SU-DHL-6 (cell line): Measurements from ENCODE around the gene DPH1.
A peak's percentile ranks its signal among the peaks of the same experiment; 100 is the strongest.

Source experiments
- H2AFZ ChIP-seq: fragments of 200-600 bp; sonication (generic); 2 replicates; pipeline ENCODE4 v1.6.1; 2014; ENCODE audit warnings: low read depth, mild to moderate bottlenecking, moderate library complexity, mixed read lengths, antibody characterized with exemption, low read length; ENCODE audit not compliant: severe bottlenecking
- H3F3A ChIP-seq: fragments of 200-600 bp; shearing (Covaris generic); 2 replicates; pipeline ENCODE4 v1.6.0; 2016; ENCODE audit warnings: antibody characterized with exemption, mild to moderate bottlenecking; ENCODE audit not compliant: insufficient read depth
- H3K27ac ChIP-seq: fragments of 200-600 bp; sonication (generic); 2 replicates; pipeline ENCODE4 v1.5.1; 2016; ENCODE audit warnings: low read depth, mild to moderate bottlenecking, low read length, moderate library complexity, mixed read lengths
- H3K27me3 ChIP-seq: fragments of 200-600 bp; sonication (generic), shearing (Covaris generic); 2 replicates; pipeline ENCODE4 v1.6.0; 2014; ENCODE audit warnings: mild to moderate bottlenecking, low read length
- H3K36me3 ChIP-seq: fragments of 200-600 bp; sonication (generic); 2 replicates; pipeline ENCODE4 v1.6.1; 2014; ENCODE audit warnings: mild to moderate bottlenecking, low read length, mixed read lengths
- H3K4me2 ChIP-seq: fragments of 300-600, 200-600 bp; shearing (Covaris generic), sonication (generic); 2 replicates; pipeline ENCODE4 v1.6.0; 2014; ENCODE audit warnings: low read length, low read depth, mild to moderate bottlenecking; ENCODE audit not compliant: poor library complexity, severe bottlenecking
- H3K4me3 ChIP-seq: fragments of 200-600 bp; sonication (generic); 2 replicates; pipeline ENCODE4 v1.5.1; 2014; ENCODE audit warnings: antibody characterized with exemption, low read length, mild to moderate bottlenecking, mixed read lengths; ENCODE audit not compliant: insufficient read depth, poor library complexity, severe bottlenecking
- H3K79me2 ChIP-seq: fragments of 200-600 bp; sonication (generic); 2 replicates; pipeline ENCODE4 v1.6.1; 2014; ENCODE audit warnings: mild to moderate bottlenecking, low read length, moderate library complexity; ENCODE audit not compliant: insufficient read depth
- H3K9ac ChIP-seq: fragments of 200-600 bp; sonication (generic); 2 replicates; pipeline ENCODE4 v1.7.0; 2014; ENCODE audit warnings: mild to moderate bottlenecking, low read length
- H3K9me2 ChIP-seq: fragments of 200-600 bp; sonication (generic); replicated peaks from 2 replicates; pipeline ENCODE4 v1.6.1; 2014; ENCODE audit warnings: low read length; ENCODE audit not compliant: insufficient read depth
- H3K9me3 ChIP-seq: fragments of 200-600 bp; sonication (generic); 2 replicates; pipeline ENCODE4 v1.6.1; 2014; ENCODE audit warnings: low read length, mixed read lengths; ENCODE audit not compliant: insufficient read depth
- H4K20me1 ChIP-seq: fragments of 200-600 bp; sonication (generic); 2 replicates; pipeline ENCODE4 v1.6.1; 2014; ENCODE audit warnings: low read depth, mild to moderate bottlenecking, antibody characterized with exemption, low read length, moderate library complexity, mixed read lengths
- EZH2phosphoT487 ChIP-seq: fragments of 200-600 bp; sonication (generic), shearing (Covaris generic); conservative IDR thresholded peaks from 2 replicates; pipeline ENCODE4 v1.6.1; 2018; ENCODE audit warnings: mild to moderate bottlenecking, antibody characterized with exemption, low read length, moderate library complexity, mixed read lengths
- TF ChIP-seq, protein P1 (sequence below): fragments of 200-600 bp; sonication (generic); IDR thresholded peaks from one replicate; pipeline ENCODE4 v1.5.1; 2017; ENCODE audit warnings: antibody characterized with exemption, mild to moderate bottlenecking, low read length, moderate library complexity; ENCODE audit not compliant: insufficient read depth, poor library complexity, severe bottlenecking

The DPH1 gene

DNA sequence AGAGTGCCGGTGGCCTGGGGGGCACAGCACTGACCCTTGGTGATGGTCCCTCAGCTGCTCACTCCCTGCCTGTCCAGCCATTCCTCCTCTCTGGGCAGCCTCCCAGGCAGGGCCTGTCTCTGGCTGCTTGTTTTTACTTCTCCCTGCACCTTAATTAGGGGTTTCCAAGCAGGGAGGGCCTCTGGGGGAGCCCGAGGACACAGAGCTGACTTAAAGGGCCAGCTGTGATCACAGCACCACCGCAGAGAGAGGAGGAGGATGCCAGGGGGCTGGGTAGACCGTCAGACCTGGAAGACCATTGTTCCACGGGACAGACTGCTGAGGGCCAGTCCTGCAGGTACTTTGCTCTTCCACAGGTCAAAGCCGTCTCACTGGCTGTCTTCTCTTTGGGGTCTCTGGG lies 1.2 kb upstream of the DPH1 start:
- TF ChIP-seq, protein P1, sequence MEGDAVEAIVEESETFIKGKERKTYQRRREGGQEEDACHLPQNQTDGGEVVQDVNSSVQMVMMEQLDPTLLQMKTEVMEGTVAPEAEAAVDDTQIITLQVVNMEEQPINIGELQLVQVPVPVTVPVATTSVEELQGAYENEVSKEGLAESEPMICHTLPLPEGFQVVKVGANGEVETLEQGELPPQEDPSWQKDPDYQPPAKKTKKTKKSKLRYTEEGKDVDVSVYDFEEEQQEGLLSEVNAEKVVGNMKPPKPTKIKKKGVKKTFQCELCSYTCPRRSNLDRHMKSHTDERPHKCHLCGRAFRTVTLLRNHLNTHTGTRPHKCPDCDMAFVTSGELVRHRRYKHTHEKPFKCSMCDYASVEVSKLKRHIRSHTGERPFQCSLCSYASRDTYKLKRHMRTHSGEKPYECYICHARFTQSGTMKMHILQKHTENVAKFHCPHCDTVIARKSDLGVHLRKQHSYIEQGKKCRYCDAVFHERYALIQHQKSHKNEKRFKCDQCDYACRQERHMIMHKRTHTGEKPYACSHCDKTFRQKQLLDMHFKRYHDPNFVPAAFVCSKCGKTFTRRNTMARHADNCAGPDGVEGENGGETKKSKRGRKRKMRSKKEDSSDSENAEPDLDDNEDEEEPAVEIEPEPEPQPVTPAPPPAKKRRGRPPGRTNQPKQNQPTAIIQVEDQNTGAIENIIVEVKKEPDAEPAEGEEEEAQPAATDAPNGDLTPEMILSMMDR, result no peak
- H3K4me2 ChIP-seq, result no peak overlapping the region
- H3F3A ChIP-seq, result no peaks in the 10 kb centered on the region
- no peaks in the 10 kb centered on the region for H3K9me2 ChIP-seq
- H2AFZ ChIP-seq, result no peak overlapping the region
- H3K79me2 ChIP-seq, result no peaks in the 10 kb centered on the region
- H3K36me3 ChIP-seq, result no peaks in the 10 kb centered on the region
- no peaks in the 10 kb centered on the region for H3K27me3 ChIP-seq
- H3K4me3 ChIP-seq, result no peak overlapping the region
- H3K27ac ChIP-seq, result no peak overlapping the region
- no peak overlapping the region for H3K9ac ChIP-seq
- no peaks in the 10 kb centered on the region for H4K20me1 ChIP-seq
- no peaks in the 10 kb centered on the region for H3K9me3 ChIP-seq

DNA sequence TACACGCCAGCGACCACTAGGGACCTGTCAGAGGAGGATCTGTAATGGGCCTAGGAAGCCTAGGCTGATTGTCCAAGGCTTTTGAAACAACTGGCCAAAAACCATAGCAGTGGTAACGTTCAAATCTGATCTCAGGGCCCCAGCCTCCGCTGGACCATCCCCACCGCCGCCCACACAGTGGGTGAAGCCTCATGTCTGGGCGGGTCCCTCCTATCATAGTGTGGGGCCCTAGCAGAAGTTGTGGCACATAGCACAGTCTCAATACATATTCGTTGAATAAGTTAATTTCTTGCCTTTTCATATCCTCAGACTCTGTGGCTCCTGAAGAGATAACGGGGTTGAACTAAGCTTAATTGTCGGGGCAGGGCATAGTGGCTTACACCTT lies 818 bp downstream of the DPH1 start:
- Histone ChIP-seq H3K9me3 (no peaks in the 10 kb centered on the region), H3K27me3 (no peaks in the 10 kb centered on the region), H3K9ac (peak overlapping the region; percentile 66), H3F3A (no peaks in the 10 kb centered on the region), H3K4me3 (peak overlapping the region; percentile 80), H2AFZ (peak overlapping the region; percentile 95), H3K9me2 (no peaks in the 10 kb centered on the region), H3K79me2 (no peaks in the 10 kb centered on the region), H3K27ac (no peak overlapping the region), H3K4me2 (peak overlapping the region; percentile 70), H3K36me3 (no peaks in the 10 kb centered on the region), H4K20me1 (no peaks in the 10 kb centered on the region)
- TF ChIP-seq EZH2phosphoT487, result no peak
- TF ChIP-seq, protein P1, result peak; percentile 44

DNA sequence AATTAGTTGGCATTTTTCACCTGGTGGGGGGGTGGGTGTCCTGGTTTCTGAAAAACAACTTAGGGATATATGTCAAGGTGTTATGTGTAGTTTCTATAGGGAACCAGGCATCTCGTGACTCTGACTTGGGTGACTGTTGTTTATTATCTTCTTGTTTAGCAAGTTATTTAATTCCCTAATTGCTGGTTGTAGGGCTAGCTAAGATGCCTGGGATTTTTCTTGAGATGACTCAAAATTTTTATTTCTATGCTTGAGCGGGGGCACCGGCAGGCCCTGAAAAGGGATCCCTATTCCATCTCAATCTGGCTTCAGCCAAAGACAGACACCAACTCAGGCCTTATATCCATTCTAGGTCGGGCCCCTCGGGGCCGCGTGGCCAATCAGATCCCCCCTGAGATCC lies 3.2 kb downstream of the DPH1 start:
- H3K9me2 ChIP-seq, result no peaks in the 10 kb centered on the region
- H2AFZ ChIP-seq, result no peak overlapping the region
- no peaks in the 10 kb centered on the region for H3K79me2 ChIP-seq
- H4K20me1 ChIP-seq, result no peaks in the 10 kb centered on the region
- no peaks in the 10 kb centered on the region for H3K36me3 ChIP-seq
- no peaks in the 10 kb centered on the region for H3F3A ChIP-seq
- H3K27ac ChIP-seq, result no peak overlapping the region
- no peaks in the 10 kb centered on the region for H3K27me3 ChIP-seq
- H3K4me3 ChIP-seq, result no peak overlapping the region
- H3K9ac ChIP-seq, result no peak overlapping the region
- TF ChIP-seq EZH2phosphoT487, result no peak
- TF ChIP-seq, protein P1, result no peak
- H3K4me2 ChIP-seq, result no peak overlapping the region
- H3K9me3 ChIP-seq, result no peaks in the 10 kb centered on the region

DNA sequence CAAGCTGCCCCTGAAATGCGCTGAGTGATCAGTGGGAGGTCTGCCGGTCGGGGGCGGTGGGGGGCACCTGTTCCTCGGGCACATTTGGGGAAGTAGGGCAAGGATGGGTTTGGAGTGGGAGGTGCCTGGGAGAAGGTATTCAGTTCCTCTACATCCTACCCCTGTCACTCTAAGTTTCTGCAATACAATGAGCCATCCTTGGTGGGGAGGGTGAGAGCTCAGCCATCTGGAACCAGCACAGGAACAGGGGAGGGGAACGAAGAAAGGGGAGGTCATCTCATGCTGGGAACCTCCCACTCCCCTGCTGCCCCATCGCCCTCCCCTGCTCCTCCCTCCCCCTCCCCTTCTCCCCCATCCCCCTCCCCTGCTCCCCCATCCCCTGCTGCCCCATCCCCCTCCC lies 4.2 kb downstream of the DPH1 start:
- Histone ChIP-seq H3K4me2 (no peak overlapping the region), H3F3A (no peaks in the 10 kb centered on the region), H3K4me3 (no peak overlapping the region), H3K79me2 (no peaks in the 10 kb centered on the region), H3K9ac (no peak overlapping the region), H3K9me2 (no peaks in the 10 kb centered on the region), H2AFZ (no peak overlapping the region), H4K20me1 (no peaks in the 10 kb centered on the region), H3K27me3 (no peaks in the 10 kb centered on the region), H3K27ac (no peak overlapping the region), H3K36me3 (no peaks in the 10 kb centered on the region), H3K9me3 (no peaks in the 10 kb centered on the region)
- TF ChIP-seq, protein P1, result no peak
- TF ChIP-seq EZH2phosphoT487, result no peak
